ENCODE results near the gene UBAC2.
A peak's percentile ranks its signal among the peaks of the same experiment; 100 is the strongest.

UBAC2 gene

GRCh38 chr13:99271249-99271648 is 70.6 kb downstream of the UBAC2 start:
- DNase-seq (ENCODE audit: low spot score): no peak

GRCh38 chr13:99272481-99272880 is 71.8 kb downstream of the UBAC2 start:
- DNase-seq (ENCODE audit: low spot score): no peak

GRCh38 chr13:99273128-99273527 is 72.5 kb downstream of the UBAC2 start:
- DNase-seq (ENCODE audit: low spot score): no peak

GRCh38 chr13:99275093-99275469 is 74.4 kb downstream of the UBAC2 start:
- peak; percentile 18 for DNase-seq (ENCODE audit: low spot score)

GRCh38 chr13:99276706-99277105 is 76.1 kb downstream of the UBAC2 start:
- DNase-seq (ENCODE audit: low spot score): no peak

GRCh38 chr13:99277629-99278028 is 77.0 kb downstream of the UBAC2 start:
- no peak for DNase-seq (ENCODE audit: low spot score)

- no peak for DNase-seq (ENCODE audit: low spot score)
Observed at GRCh38 chr13:99278200-99278599, 77.5 kb downstream of the UBAC2 start.

GRCh38 chr13:99278843-99279242 is 78.2 kb downstream of the UBAC2 start:
- DNase-seq (ENCODE audit: low spot score): no peak

GRCh38 chr13:99279637-99280036 is 79.0 kb downstream of the UBAC2 start:
- no peak for DNase-seq (ENCODE audit: low spot score)

GRCh38 chr13:99280166-99280565 is 79.5 kb downstream of the UBAC2 start:
- DNase-seq (ENCODE audit: low spot score): no peak

GRCh38 chr13:99281811-99282263 is 81.2 kb downstream of the UBAC2 start:
- DNase-seq (ENCODE audit: low spot score): no peak

- DNase-seq (ENCODE audit: low spot score): no peak
Observed at GRCh38 chr13:99282264-99283231, 81.9 kb downstream of the UBAC2 start.

GRCh38 chr13:99285432-99286182 is 85.0 kb downstream of the UBAC2 start:
- no peak for DNase-seq (ENCODE audit: low spot score)

GRCh38 chr13:99287551-99287950 is 86.9 kb downstream of the UBAC2 start:
- DNase-seq (ENCODE audit: low spot score): no peak

GRCh38 chr13:99288089-99288488 is 87.4 kb downstream of the UBAC2 start:
- DNase-seq (ENCODE audit: low spot score): no peak

- no peak for DNase-seq (ENCODE audit: low spot score)
Observed at GRCh38 chr13:99289271-99289670, 88.6 kb downstream of the UBAC2 start.

GRCh38 chr13:99289674-99290337 is 89.2 kb downstream of the UBAC2 start:
- no peak for DNase-seq (ENCODE audit: low spot score)

GRCh38 chr13:99290894-99291293 is 90.2 kb downstream of the UBAC2 start:
- DNase-seq (ENCODE audit: low spot score): no peak

GRCh38 chr13:99293178-99293577 is 92.5 kb downstream of the UBAC2 start:
- DNase-seq (ENCODE audit: low spot score): no peak

GRCh38 chr13:99294198-99294597 is 93.5 kb downstream of the UBAC2 start:
- DNase-seq (ENCODE audit: low spot score): no peak

GRCh38 chr13:99294958-99295357 is 94.3 kb downstream of the UBAC2 start:
- DNase-seq (ENCODE audit: low spot score): no peak

- no peak for DNase-seq (ENCODE audit: low spot score)
Observed at GRCh38 chr13:99295488-99296252, 95.0 kb downstream of the UBAC2 start.
